H9 (cell line): ENCODE measurements around the gene TNRC6C. TPM values are rescaled to one million over a fixed set of nuclear protein-coding genes. Genes with fewer than 3 reads are reported as not detected.

ENCODE experiments used
- DNase-seq: peaks from one replicate; pipeline ENCODE4 v3.0.0-alpha.2; 2017
- H2AFZ ChIP-seq: one replicate; pipeline ENCODE4 v1.6.1; 2013; ENCODE audit warnings: mild to moderate bottlenecking, low read length, control low read depth, moderate library complexity
- H2AK5ac ChIP-seq: 2 replicates; pipeline ENCODE4 v1.6.1; 2013; ENCODE audit warnings: low read length, control low read depth, mixed read lengths; ENCODE audit not compliant: insufficient read length
- H2BK120ac ChIP-seq: one replicate; pipeline ENCODE4 v1.6.1; 2013; ENCODE audit warnings: low read depth, mild to moderate bottlenecking, low read length, control low read depth, inconsistent platforms; ENCODE audit not compliant: poor library complexity, severe bottlenecking
- H2BK12ac ChIP-seq: 2 replicates; pipeline ENCODE4 v1.6.1; 2013; ENCODE audit warnings: low read length, control low read depth, mixed read lengths, low read depth; ENCODE audit not compliant: insufficient read length
- H2BK15ac ChIP-seq: 2 replicates; pipeline ENCODE4 v1.6.1; 2013; ENCODE audit warnings: low read depth, low read length, control low read depth
- H2BK20ac ChIP-seq: one replicate; pipeline ENCODE4 v1.6.1; 2013; ENCODE audit warnings: low read depth, mild to moderate bottlenecking, low read length, control low read depth, inconsistent platforms; ENCODE audit not compliant: poor library complexity, severe bottlenecking
- H2BK5ac ChIP-seq: 2 replicates; pipeline ENCODE4 v1.6.1; 2013; ENCODE audit warnings: low read length, control low read depth, mixed read lengths; ENCODE audit not compliant: insufficient read length
- H3K14ac ChIP-seq: 2 replicates; pipeline ENCODE4 v1.6.1; 2013; ENCODE audit warnings: low read length, control low read depth; ENCODE audit not compliant: insufficient read depth
- H3K18ac ChIP-seq: 2 replicates; pipeline ENCODE4 v1.6.1; 2013; ENCODE audit warnings: low read depth, mild to moderate bottlenecking, mixed read lengths, low read length, control low read depth; ENCODE audit not compliant: insufficient read length
- H3K23ac ChIP-seq: 2 replicates; pipeline ENCODE4 v1.6.1; 2013; ENCODE audit warnings: low read length, control low read depth, mixed read lengths, low read depth; ENCODE audit not compliant: insufficient read length
- H3K23me2 ChIP-seq: 2 replicates; pipeline ENCODE4 v1.6.1; 2013; ENCODE audit warnings: low read depth, mild to moderate bottlenecking, mixed read lengths, low read length, control low read depth; ENCODE audit not compliant: insufficient read length, poor library complexity, severe bottlenecking
- H3K27ac ChIP-seq: 2 replicates; pipeline ENCODE4 v1.5.1; 2013; ENCODE audit warnings: low read length, control low read depth, mixed read lengths, low read depth; ENCODE audit not compliant: insufficient read length
- H3K27me3 ChIP-seq: 2 replicates; pipeline ENCODE4 v1.6.1; 2013; ENCODE audit warnings: low read length, control low read depth, inconsistent platforms; ENCODE audit not compliant: insufficient read depth
- H3K4ac ChIP-seq: 2 replicates; pipeline ENCODE4 v1.6.1; 2013; ENCODE audit warnings: low read depth, mild to moderate bottlenecking, control low read depth, inconsistent platforms, low read length, moderate library complexity
- H3K4me1 ChIP-seq: 2 replicates; pipeline ENCODE4 v1.6.1; 2013; ENCODE audit warnings: low read length, control low read depth, inconsistent platforms; ENCODE audit not compliant: insufficient read depth
- H3K4me2 ChIP-seq: 2 replicates; pipeline ENCODE4 v1.6.1; 2013; ENCODE audit warnings: low read length, control low read depth, mixed read lengths; ENCODE audit not compliant: insufficient read length, insufficient read depth
- H3K56ac ChIP-seq: 2 replicates; pipeline ENCODE4 v1.6.1; 2013; ENCODE audit warnings: low read depth, mild to moderate bottlenecking, mixed read lengths, low read length, control low read depth; ENCODE audit not compliant: insufficient read length
- H3K79me1 ChIP-seq: 2 replicates; pipeline ENCODE4 v1.6.1; 2013; ENCODE audit warnings: low read depth, mild to moderate bottlenecking, moderate library complexity, low read length, control low read depth, inconsistent platforms; ENCODE audit not compliant: insufficient read depth, poor library complexity, severe bottlenecking
- H3K79me2 ChIP-seq: 2 replicates; pipeline ENCODE4 v1.6.1; 2013; ENCODE audit warnings: low read length, control low read depth, inconsistent platforms; ENCODE audit not compliant: insufficient read depth
- H3K9ac ChIP-seq: 2 replicates; pipeline ENCODE4 v1.6.1; 2013; ENCODE audit warnings: low read length, control low read depth, mixed read lengths; ENCODE audit not compliant: insufficient read length; ENCODE audit errors: extremely low read depth
- H3K9me3 ChIP-seq: one replicate; pipeline ENCODE4 v1.6.1; 2013; ENCODE audit warnings: low read depth, low read length, inconsistent platforms; ENCODE audit not compliant: control insufficient read depth
- H3T11ph ChIP-seq: one replicate; pipeline ENCODE4 v1.6.1; 2013; ENCODE audit warnings: mild to moderate bottlenecking, low read length, control low read depth, inconsistent platforms
- H4K20me1 ChIP-seq: one replicate; pipeline ENCODE4 v1.6.1; 2013; ENCODE audit not compliant: control insufficient read depth, insufficient read length, insufficient read depth
- H4K5ac ChIP-seq: 2 replicates; pipeline ENCODE4 v1.6.1; 2013; ENCODE audit warnings: low read depth, mild to moderate bottlenecking, mixed read lengths, low read length, control low read depth; ENCODE audit not compliant: insufficient read length
- H4K8ac ChIP-seq: replicated peaks from 2 replicates; pipeline ENCODE4 v1.6.1; 2013; ENCODE audit warnings: low read length, control low read depth, mixed read lengths, low read depth; ENCODE audit not compliant: insufficient read length
- H4K91ac ChIP-seq: 2 replicates; pipeline ENCODE4 v1.6.1; 2013; ENCODE audit warnings: low read depth, mild to moderate bottlenecking, moderate library complexity, mixed read lengths, low read length, control low read depth; ENCODE audit not compliant: insufficient read length
- H3K27ac Mint-ChIP-seq, 3 experiments: 2 replicates in 2 of 3; 3 replicates in 1 of 3; pipeline ENCODE4 v1.8.0; 2020 to 2021; ENCODE audit warnings: mixed read lengths in 3 of 3, mild to moderate bottlenecking in 1 of 3, moderate library complexity in 1 of 3
- H3K27me3 Mint-ChIP-seq: 2 replicates; pipeline ENCODE4 v1.8.0; 2021; ENCODE audit warnings: low read depth, mild to moderate bottlenecking, moderate library complexity, mixed read lengths
- H3K36me3 Mint-ChIP-seq, 3 experiments: 2 replicates in 2 of 3; 3 replicates in 1 of 3; pipeline ENCODE4 v1.8.0; 2020 to 2021; ENCODE audit warnings: low read depth in 3 of 3, mixed read lengths in 3 of 3; ENCODE audit not compliant: insufficient read depth in 1 of 3
- H3K4me1 Mint-ChIP-seq, 2 experiments: 2 replicates each; pipeline ENCODE4 v1.8.0; 2020; ENCODE audit warnings: mixed read lengths in 2 of 2
- H3K4me3 Mint-ChIP-seq, 2 experiments: 2 replicates in 1 of 2; 3 replicates in 1 of 2; pipeline ENCODE4 v1.8.0; 2020 to 2021; ENCODE audit warnings: mild to moderate bottlenecking in 2 of 2, mixed read lengths in 2 of 2, moderate library complexity in 1 of 2
- H3K9me3 Mint-ChIP-seq, 2 experiments: 2 replicates in 1 of 2; 3 replicates in 1 of 2; pipeline ENCODE4 v1.8.0; 2020; ENCODE audit warnings: mild to moderate bottlenecking in 2 of 2, mixed read lengths in 2 of 2, moderate library complexity in 1 of 2
- WGBS: extraction: QIAGEN DNeasy Blood & Tissue Kit; methylation state at CpG from one replicate; pipeline ENCODE4 v1.1.7; 2013; ENCODE audit warnings: missing lambda C conversion rate, low lambda C conversion rate, mixed read lengths; ENCODE audit not compliant: insufficient read length; ENCODE audit errors: extremely low coverage; 5-methylcytosine and 5-hydroxymethylcytosine counted together
- total RNA-seq: library from RNA; stranded (reverse); gene quantifications from 2 replicates; pipeline ENCODE4 v1.2.1, GENCODE V29; 2021
- TF ChIP-seq, protein P1 (sequence below): fragments of 200-600 bp; sonication (generic); conservative IDR thresholded peaks from 3 replicates; pipeline ENCODE4 v1.8.0; 2021; ENCODE audit warnings: antibody characterized with exemption, mild to moderate bottlenecking

Gene TNRC6C
- total RNA-seq, 1 experiment from 2014 or later = 24.7 TPM

DNA sequence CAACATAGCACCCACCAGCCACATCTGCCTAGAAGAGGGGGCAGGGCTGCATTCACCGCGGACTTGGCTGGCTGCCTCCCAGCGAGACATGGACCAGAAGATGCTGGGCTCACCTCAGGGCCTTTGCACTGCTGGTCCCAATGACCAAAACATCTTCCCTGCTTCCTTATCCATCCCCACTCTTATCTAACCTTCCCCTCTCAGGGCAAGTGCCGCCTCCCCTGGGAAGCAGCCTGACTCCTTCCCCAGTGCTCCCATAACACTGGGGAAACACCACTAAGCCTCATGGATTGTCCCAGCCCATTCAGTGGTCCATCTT, 164.4 kb downstream of the TNRC6C start:
- Histone ChIP-seq H2BK15ac (no peak overlapping the region), H2AFZ (no peak overlapping the region), H3T11ph (no peak overlapping the region), H3K23ac (no peak overlapping the region), H3K14ac (no peak overlapping the region), H2BK12ac (no peak overlapping the region), H2BK5ac (no peak overlapping the region), H4K5ac (no peak overlapping the region), H3K23me2 (peaks cover 11% of the 10 kb centered on the region), H3K79me1 (no peaks in the 10 kb centered on the region), H3K27me3 (no peaks in the 10 kb centered on the region), H3K18ac (no peak overlapping the region), H3K4ac (no peak overlapping the region), H2BK120ac (no peak overlapping the region), H4K8ac (no peak overlapping the region), H3K9me3 (no peaks in the 10 kb centered on the region), H3K27ac (no peak overlapping the region), H3K9ac (no peak overlapping the region), H2AK5ac (no peak overlapping the region), H3K56ac (no peak overlapping the region), H4K91ac (no peak overlapping the region), H3K79me2 (no peaks in the 10 kb centered on the region; the same call in 1 of the 2 replicates), H3K4me1 (peaks cover 5% of the 10 kb centered on the region; the same call in 1 of the 2 replicates), H3K4me2 (no peak overlapping the region), H2BK20ac (no peak overlapping the region), H4K20me1 (no peaks in the 10 kb centered on the region)
- Mint-ChIP-seq H3K9me3 (no peaks in the 10 kb centered on the region), H3K27ac (no peak overlapping the region), H3K36me3 (peaks cover 7 to 28% (median 22%) of the 10 kb centered on the region in 3 experiments), H3K4me1 (peaks cover 5 to 12% of the 10 kb centered on the region in 2 experiments), H3K4me3 (no peak overlapping the region), H3K27me3 (no peaks in the 10 kb centered on the region)
- DNase-seq = no peak
- WGBS = no CpG with 5 or more reads among the region's 4 CpGs
- TF ChIP-seq, protein P1, sequence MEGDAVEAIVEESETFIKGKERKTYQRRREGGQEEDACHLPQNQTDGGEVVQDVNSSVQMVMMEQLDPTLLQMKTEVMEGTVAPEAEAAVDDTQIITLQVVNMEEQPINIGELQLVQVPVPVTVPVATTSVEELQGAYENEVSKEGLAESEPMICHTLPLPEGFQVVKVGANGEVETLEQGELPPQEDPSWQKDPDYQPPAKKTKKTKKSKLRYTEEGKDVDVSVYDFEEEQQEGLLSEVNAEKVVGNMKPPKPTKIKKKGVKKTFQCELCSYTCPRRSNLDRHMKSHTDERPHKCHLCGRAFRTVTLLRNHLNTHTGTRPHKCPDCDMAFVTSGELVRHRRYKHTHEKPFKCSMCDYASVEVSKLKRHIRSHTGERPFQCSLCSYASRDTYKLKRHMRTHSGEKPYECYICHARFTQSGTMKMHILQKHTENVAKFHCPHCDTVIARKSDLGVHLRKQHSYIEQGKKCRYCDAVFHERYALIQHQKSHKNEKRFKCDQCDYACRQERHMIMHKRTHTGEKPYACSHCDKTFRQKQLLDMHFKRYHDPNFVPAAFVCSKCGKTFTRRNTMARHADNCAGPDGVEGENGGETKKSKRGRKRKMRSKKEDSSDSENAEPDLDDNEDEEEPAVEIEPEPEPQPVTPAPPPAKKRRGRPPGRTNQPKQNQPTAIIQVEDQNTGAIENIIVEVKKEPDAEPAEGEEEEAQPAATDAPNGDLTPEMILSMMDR = no peak
